GM19099 (cell line): ENCODE results near the gene TRABD.

Source experiments
- POLR2A ChIP-seq: IDR thresholded peaks from 3 replicates; pipeline ENCODE4 v1.6.1; 2011; ENCODE audit warnings: low read depth; ENCODE audit not compliant: insufficient read length; ENCODE audit errors: extremely low read depth

Gene TRABD

GRCh38 chr22:50248196-50249081 is 62.7 kb downstream of the TRABD start:
- TF ChIP-seq POLR2A = no peak
